MCF 10A (cell line): ENCODE measurements around the gene STAT5B. TPM values are rescaled to one million over a fixed set of nuclear protein-coding genes. Genes with fewer than 3 reads are reported as not detected.
A peak's percentile ranks its signal among the peaks of the same experiment; 100 is the strongest.

Experiments used
- BruUV-seq: library from RNA; stranded (reverse); fragments of 400-500 nt; replicated peaks from 2 replicates; lab custom pipeline; 2021; lab: Mats Ljungman, UMichigan
- CTCF ChIA-PET: fragments of 300-600 bp; sonication (Branson Sonifier 250); formaldehyde crosslinking; extraction: SDS; loops from one replicate; lab custom pipeline; 2021; ENCODE audit warnings: antibody characterized with exemption, inconsistent platforms; lab: Yijun Ruan, JAX
- POLR2A ChIA-PET: fragments of 300-600, 350-650 bp; sonication (Branson Sonifier 250); formaldehyde crosslinking; extraction: SDS; loops from one replicate; lab custom pipeline; 2020; ENCODE audit warnings: antibody characterized with exemption, inconsistent platforms; lab: Yijun Ruan, JAX
- DNase-seq: peaks from one replicate; pipeline ENCODE4 v3.0.0-alpha.2; 2018; ENCODE audit not compliant: unreplicated experiment
- H3K27ac Mint-ChIP-seq: one replicate; pipeline ENCODE4 v1.8.0; 2022; ENCODE audit warnings: mild to moderate bottlenecking, low read depth, mixed read lengths; ENCODE audit not compliant: unreplicated experiment
- H3K27me3 Mint-ChIP-seq: one replicate; pipeline ENCODE4 v1.8.0; 2022; ENCODE audit warnings: mixed read lengths; ENCODE audit not compliant: insufficient read depth, unreplicated experiment
- H3K36me3 Mint-ChIP-seq: one replicate; pipeline ENCODE4 v1.8.0; 2022; ENCODE audit warnings: mild to moderate bottlenecking, moderate library complexity, mixed read lengths; ENCODE audit not compliant: insufficient read depth, unreplicated experiment
- H3K4me1 Mint-ChIP-seq: one replicate; pipeline ENCODE4 v1.8.0; 2022; ENCODE audit warnings: mixed read lengths; ENCODE audit not compliant: insufficient read depth, unreplicated experiment
- H3K4me3 Mint-ChIP-seq: one replicate; pipeline ENCODE4 v1.8.0; 2022; ENCODE audit warnings: mild to moderate bottlenecking, moderate library complexity, mixed read lengths; ENCODE audit not compliant: unreplicated experiment
- H3K9me3 Mint-ChIP-seq: one replicate; pipeline ENCODE4 v1.8.0; 2022; ENCODE audit warnings: mixed read lengths; ENCODE audit not compliant: unreplicated experiment
- intact Hi-C: fragments of 100-400 bp; cut with micrococcal nuclease; formaldehyde crosslinking; loops from 2 replicates; pipeline ENCODE4 v1.14.1; 2022
- total RNA-seq: library from RNA; stranded (reverse); gene quantifications from 2 replicates; pipeline ENCODE4 v1.2.3, GENCODE V29; 2022
- TF ChIP-seq, protein P1 (sequence below): fragments of 200-600 bp; IDR thresholded peaks from one replicate; pipeline ENCODE4 v1.8.0; 2022; ENCODE audit warnings: antibody characterized with exemption, mild to moderate bottlenecking; ENCODE audit not compliant: unreplicated experiment

Gene STAT5B
- total RNA-seq, 1 experiment from 2014 or later: 29.8 TPM

DNA sequence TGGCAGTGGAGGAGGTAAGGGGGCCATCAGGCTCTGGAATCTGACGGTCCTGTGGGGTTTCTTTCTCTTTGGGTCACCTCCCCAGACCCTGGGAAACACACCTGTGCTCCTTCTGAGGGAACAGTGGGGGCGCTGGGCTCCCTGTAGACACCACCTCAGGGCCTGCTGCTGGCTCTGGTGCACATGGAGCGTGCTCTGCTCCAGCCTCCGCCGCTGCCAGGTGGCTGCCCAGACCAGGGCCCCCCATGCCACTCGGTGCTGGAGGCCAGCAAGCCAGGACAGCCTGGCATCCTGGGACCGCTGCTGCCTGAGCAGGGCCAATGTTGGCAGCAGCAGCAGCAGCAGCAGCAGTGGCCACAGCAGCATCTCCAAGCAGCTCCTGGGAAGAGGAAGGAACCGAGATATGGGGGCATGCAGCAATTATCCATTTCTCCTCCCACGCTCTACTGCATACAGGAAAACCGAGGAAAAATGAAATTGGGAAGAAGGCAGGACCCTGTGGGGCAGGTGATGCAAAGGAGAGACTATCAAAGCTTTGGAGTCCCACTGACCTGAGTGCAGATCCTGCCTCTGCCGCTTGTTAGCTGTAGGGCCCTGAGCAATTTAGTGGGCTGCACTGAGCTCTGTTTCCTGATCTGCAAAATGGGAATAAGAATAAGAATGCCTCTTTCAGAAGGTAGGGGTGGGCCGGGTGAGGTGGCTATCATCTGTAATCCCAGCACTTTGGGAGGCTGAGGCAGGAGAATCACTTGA, 82.8 kb downstream of the STAT5B start:
- peaks cover 15% of the 10 kb centered on the region for H3K4me1 Mint-ChIP-seq
- DNase-seq: no peak

GRCh38 chr17:42192189-42193126, 83.7 kb downstream of the STAT5B start:
- Mint-ChIP-seq H3K27ac (no peak overlapping the region), H3K9me3 (no peaks in the 10 kb centered on the region), H3K4me1 (peaks cover 15% of the 10 kb centered on the region), H3K4me3 (no peak overlapping the region), H3K27me3 (no peaks in the 10 kb centered on the region), H3K36me3 (peaks cover 6% of the 10 kb centered on the region)
- BruUV-seq: no TSS peak
- TF ChIP-seq, protein P1, sequence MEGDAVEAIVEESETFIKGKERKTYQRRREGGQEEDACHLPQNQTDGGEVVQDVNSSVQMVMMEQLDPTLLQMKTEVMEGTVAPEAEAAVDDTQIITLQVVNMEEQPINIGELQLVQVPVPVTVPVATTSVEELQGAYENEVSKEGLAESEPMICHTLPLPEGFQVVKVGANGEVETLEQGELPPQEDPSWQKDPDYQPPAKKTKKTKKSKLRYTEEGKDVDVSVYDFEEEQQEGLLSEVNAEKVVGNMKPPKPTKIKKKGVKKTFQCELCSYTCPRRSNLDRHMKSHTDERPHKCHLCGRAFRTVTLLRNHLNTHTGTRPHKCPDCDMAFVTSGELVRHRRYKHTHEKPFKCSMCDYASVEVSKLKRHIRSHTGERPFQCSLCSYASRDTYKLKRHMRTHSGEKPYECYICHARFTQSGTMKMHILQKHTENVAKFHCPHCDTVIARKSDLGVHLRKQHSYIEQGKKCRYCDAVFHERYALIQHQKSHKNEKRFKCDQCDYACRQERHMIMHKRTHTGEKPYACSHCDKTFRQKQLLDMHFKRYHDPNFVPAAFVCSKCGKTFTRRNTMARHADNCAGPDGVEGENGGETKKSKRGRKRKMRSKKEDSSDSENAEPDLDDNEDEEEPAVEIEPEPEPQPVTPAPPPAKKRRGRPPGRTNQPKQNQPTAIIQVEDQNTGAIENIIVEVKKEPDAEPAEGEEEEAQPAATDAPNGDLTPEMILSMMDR: no peak
- intact Hi-C loops: no loop called here
- ChIA-PET CTCF (interaction anchor here (0.8 kb wide), 1 partner anchor 174 kb away, joined by 3 read pairs; no protein-coding TSS in a partner anchor), POLR2A (no interaction called here)
- DNase-seq: no peak

More for the DNA sequence above, 82.8 kb downstream of the STAT5B start:
- peaks cover 6% of the 10 kb centered on the region for H3K36me3 Mint-ChIP-seq
- H3K9me3 Mint-ChIP-seq: no peaks in the 10 kb centered on the region
- TF ChIP-seq, protein P1: no peak
- POLR2A ChIA-PET: interaction anchor here (0.6 to 1.6 kb wide), 5 partner anchors 12 to 374 kb away, joined by 3 to 5 read pairs (median 4); partner anchors contain the start of gene KAT2A
- H3K27ac Mint-ChIP-seq: peak overlapping the region; percentile 79
- BruUV-seq: no TSS peak
- CTCF ChIA-PET: interaction anchor here (0.6 to 0.7 kb wide), 3 partner anchors 13 to 732 kb away, joined by 3 to 4 read pairs (median 3); no protein-coding TSS in a partner anchor
- intact Hi-C loops: no loop called here
- peak overlapping the region; percentile 92 for H3K4me3 Mint-ChIP-seq
- no peaks in the 10 kb centered on the region for H3K27me3 Mint-ChIP-seq

DNA sequence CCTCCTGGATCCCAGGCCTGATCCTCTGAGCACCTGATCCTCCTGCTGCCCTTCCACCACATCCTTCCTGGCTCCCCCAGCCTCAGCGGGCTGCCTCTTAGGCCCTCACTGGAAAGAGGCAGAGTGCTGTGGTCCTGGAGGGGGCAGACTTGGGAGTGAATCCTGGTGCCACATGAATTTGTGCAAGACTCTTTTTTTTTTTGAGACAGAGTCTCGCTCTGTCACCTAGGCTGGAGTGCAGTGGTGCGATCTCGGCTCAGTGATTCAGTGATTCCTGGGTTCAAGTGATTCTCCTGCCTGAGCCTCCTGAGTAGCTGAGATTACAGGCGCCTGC, 84.9 kb downstream of the STAT5B start:
- no peak for DNase-seq
- Mint-ChIP-seq H3K4me3 (no peak overlapping the region), H3K4me1 (peaks cover 15% of the 10 kb centered on the region), H3K27ac (no peak overlapping the region), H3K27me3 (no peaks in the 10 kb centered on the region), H3K9me3 (no peaks in the 10 kb centered on the region), H3K36me3 (peaks cover 6% of the 10 kb centered on the region)
- BruUV-seq: no TSS peak
- POLR2A ChIA-PET: interaction anchor here (0.6 to 1.0 kb wide), 2 partner anchors 20 to 341 kb away, joined by 3 to 4 read pairs; no protein-coding TSS in a partner anchor
- CTCF ChIA-PET: no interaction called here
- TF ChIP-seq, protein P1: no peak
- intact Hi-C loops: no loop called here
